ENCODE measurements around the gene MKLN1. TPM values are rescaled to one million over a fixed set of nuclear protein-coding genes. Genes with fewer than 3 reads are reported as not detected.

Gene MKLN1
- total and polyA plus RNA-seq, 2 experiments from 2014 or later: 33.8 to 59.3 TPM

GRCh38 chr7:131537571-131537978, 209.9 kb downstream of the MKLN1 start:
- TF ChIP-seq EZH2phosphoT487 (IDR thresholded peaks at IDR 0.05; ENCODE audit: low read depth, severe bottlenecking, unreplicated experiment) (no peak), EZH2 (IDR thresholded peaks at IDR 0.05; ENCODE audit: borderline replicate concordance) (no peak), CTCF (IDR thresholded peaks at IDR 0.05; ENCODE audit: poor library complexity) (no peak)
- H3K36me3 ChIP-seq (replicated peaks; ENCODE audit: insufficient read depth, low read depth): no peaks in the 10 kb centered on the region
- H4K20me1 ChIP-seq (ENCODE audit: insufficient read depth, poor library complexity, severe bottlenecking): no peaks in the 10 kb centered on the region
- 80% methylated on average over 12 of the region's 12 CpGs for WGBS (ENCODE audit: low lambda C conversion rate, missing lambda C conversion rate)
- no peak overlapping the region for H3K4me2 ChIP-seq
- no peak for DNase-seq (ENCODE audit: low spot score)
- H2AFZ ChIP-seq: no peak overlapping the region
- H3K4me1 ChIP-seq (ENCODE audit: insufficient read depth): peaks cover 11% of the 10 kb centered on the region
- H3K9me2 ChIP-seq (replicated peaks; ENCODE audit: insufficient read depth): no peaks in the 10 kb centered on the region
- no peak overlapping the region for H3K4me3 ChIP-seq
- no peaks in the 10 kb centered on the region for H3K9me3 ChIP-seq (ENCODE audit: low read depth)
- H3K27ac ChIP-seq: no peak overlapping the region
- peaks cover 12% of the 10 kb centered on the region for H3K79me2 ChIP-seq
- H3K27me3 ChIP-seq: no peaks in the 10 kb centered on the region

GRCh38 chr7:131538071-131538812, 210.6 kb downstream of the MKLN1 start:
- DNase-seq (ENCODE audit: low spot score): peak; percentile 48

GRCh38 chr7:131538813-131539179, 211.1 kb downstream of the MKLN1 start:
- Histone ChIP-seq H4K20me1 (ENCODE audit: insufficient read depth, poor library complexity, severe bottlenecking) (no peaks in the 10 kb centered on the region), H3K79me2 (peaks cover 23% of the 10 kb centered on the region), H3K4me1 (ENCODE audit: insufficient read depth) (peaks cover 11% of the 10 kb centered on the region), H3K9me3 (ENCODE audit: low read depth) (no peaks in the 10 kb centered on the region), H3K36me3 (replicated peaks; ENCODE audit: insufficient read depth, low read depth) (no peaks in the 10 kb centered on the region), H3K27me3 (no peaks in the 10 kb centered on the region), H3K4me2 (no peak overlapping the region), H3K4me3 (no peak overlapping the region), H3K9me2 (replicated peaks; ENCODE audit: insufficient read depth) (no peaks in the 10 kb centered on the region), H2AFZ (no peak overlapping the region), H3K27ac (peak overlapping the region; percentile 84)
- 83% methylated on average over 7 of the region's 7 CpGs for WGBS (ENCODE audit: low lambda C conversion rate, missing lambda C conversion rate)
- TF ChIP-seq EZH2phosphoT487 (IDR thresholded peaks at IDR 0.05; ENCODE audit: low read depth, severe bottlenecking, unreplicated experiment): no peak
- no peak for TF ChIP-seq CTCF (IDR thresholded peaks at IDR 0.05; ENCODE audit: poor library complexity)
- no peak for DNase-seq (ENCODE audit: low spot score)

More at GRCh38 chr7:131538071-131538812, 210.6 kb downstream of the MKLN1 start:
- Histone ChIP-seq H3K79me2 (peaks cover 19% of the 10 kb centered on the region), H3K27me3 (no peaks in the 10 kb centered on the region), H2AFZ (no peak overlapping the region), H3K4me3 (no peak overlapping the region), H3K27ac (peak overlapping the region; percentile 84), H4K20me1 (ENCODE audit: insufficient read depth, poor library complexity, severe bottlenecking) (no peaks in the 10 kb centered on the region), H3K4me1 (ENCODE audit: insufficient read depth) (peaks cover 11% of the 10 kb centered on the region), H3K9me2 (replicated peaks; ENCODE audit: insufficient read depth) (no peaks in the 10 kb centered on the region), H3K9me3 (ENCODE audit: low read depth) (no peaks in the 10 kb centered on the region), H3K4me2 (no peak overlapping the region), H3K36me3 (replicated peaks; ENCODE audit: insufficient read depth, low read depth) (no peaks in the 10 kb centered on the region)
- TF ChIP-seq CTCF (IDR thresholded peaks at IDR 0.05; ENCODE audit: poor library complexity) (no peak), EZH2phosphoT487 (IDR thresholded peaks at IDR 0.05; ENCODE audit: low read depth, severe bottlenecking, unreplicated experiment) (no peak), EZH2 (IDR thresholded peaks at IDR 0.05; ENCODE audit: borderline replicate concordance) (no peak)
- WGBS (ENCODE audit: low lambda C conversion rate, missing lambda C conversion rate): 82% methylated on average over 12 of the region's 13 CpGs
